Measurements from ENCODE around the gene IQSEC2. TPM values are rescaled to one million over a fixed set of nuclear protein-coding genes. Genes with fewer than 3 reads are reported as not detected.

IQSEC2 gene
- polyA plus RNA-seq, 12 donors = 10.9 to 24.1 (median 18.2) TPM; not detected in 1

Other genes starting within 250 kb of the IQSEC2 start
- 10 to 100 TPM in 4 of 12 donors, 1 to 10 TPM in 7, not detected in 1; 5.9 to 13.3 (median 7.6) TPM for gene GPR173, start 232.8 kb downstream of the IQSEC2 start, polyA plus RNA-seq (ENCODE audit: insufficient read length in 12 of 12)
- gene TSPYL2, start 199.2 kb downstream of the IQSEC2 start, polyA plus RNA-seq (ENCODE audit: insufficient read length in 12 of 12) = 10 to 100 TPM in 11 of 12 donors, not detected in 1; 11.7 to 50.9 (median 14.6) TPM
- 10 to 100 TPM in 5 of 12 donors, 1 to 10 TPM in 6, not detected in 1; 5.6 to 17.7 (median 9.8) TPM for gene KANTR, start 187.4 kb downstream of the IQSEC2 start, polyA plus RNA-seq (ENCODE audit: insufficient read length in 12 of 12)
- gene KDM5C, start 56.4 kb downstream of the IQSEC2 start, polyA plus RNA-seq (ENCODE audit: insufficient read length in 12 of 12) = 10 to 100 TPM in 11 of 12 donors, not detected in 1; 32.1 to 63.2 (median 41.4) TPM
- 10 to 100 TPM in 11 of 12 donors, not detected in 1; 37.8 to 88.6 (median 55.0) TPM for gene SMC1A, start 141.1 kb upstream of the IQSEC2 start, polyA plus RNA-seq (ENCODE audit: insufficient read length in 12 of 12)
- gene RIBC1, start 141.3 kb upstream of the IQSEC2 start, polyA plus RNA-seq (ENCODE audit: insufficient read length in 12 of 12) = 1 to 10 TPM in 1 of 12 donors, under 1 TPM in 9, not detected in 2; 0.41 to 1.7 (median 0.66) TPM
- 10 to 100 TPM in 11 of 12 donors, not detected in 1; 41.4 to 65.4 (median 57.6) TPM for gene HSD17B10, start 152.8 kb upstream of the IQSEC2 start, polyA plus RNA-seq (ENCODE audit: insufficient read length in 12 of 12)

Measured in muscle of arm (tissue), 12 donors.